OCI-LY7 (cell line): ENCODE data around the gene ID3. TPM values are rescaled to one million over a fixed set of nuclear protein-coding genes. Genes with fewer than 3 reads are reported as not detected.

Source experiments
- BruUV-seq: library from RNA; stranded (reverse); fragments of 400-500 nt; replicated peaks from 2 replicates; lab custom pipeline; 2021; lab: Mats Ljungman, UMichigan
- CTCF ChIA-PET: fragments of 300-600 bp; sonication (Branson Sonifier 250); formaldehyde crosslinking; loops from one replicate; lab custom pipeline; 2022; ENCODE audit warnings: antibody characterized with exemption; ENCODE audit not compliant: unreplicated experiment; lab: Charles Lee
- POLR2A ChIA-PET: fragments of 300-600 bp; sonication (Branson Sonifier 250); formaldehyde crosslinking; loops from one replicate; lab custom pipeline; 2022; ENCODE audit warnings: antibody characterized with exemption; lab: Charles Lee
- DNase-seq: peaks from one replicate; pipeline ENCODE4 v3.0.0-alpha.2; 2015; ENCODE audit warnings: low spot score
- H2AFZ ChIP-seq: fragments of 200-600 bp; sonication (generic), shearing (Covaris generic); 2 replicates; pipeline ENCODE4 v1.6.1; 2014; ENCODE audit warnings: mild to moderate bottlenecking, antibody characterized with exemption, low read length, moderate library complexity
- H3K27ac ChIP-seq: fragments of 200-600 bp; sonication (generic); 2 replicates; pipeline ENCODE4 v1.5.1; 2014; ENCODE audit warnings: mixed run types, low read depth, mild to moderate bottlenecking, moderate library complexity, low read length, inconsistent platforms; ENCODE audit not compliant: poor library complexity, severe bottlenecking
- H3K36me3 ChIP-seq: fragments of 200-600 bp; sonication (generic); 2 replicates; pipeline ENCODE4 v1.6.1; 2014; ENCODE audit warnings: mild to moderate bottlenecking, antibody characterized with exemption, low read length, moderate library complexity, mixed read lengths; ENCODE audit not compliant: insufficient read depth
- H3K4me1 ChIP-seq: fragments of 200-600 bp; sonication (generic); 2 replicates; pipeline ENCODE4 v1.5.1; 2014; ENCODE audit warnings: mild to moderate bottlenecking, low read length; ENCODE audit not compliant: insufficient read depth, poor library complexity, severe bottlenecking
- H3K4me2 ChIP-seq: fragments of 200-600 bp; sonication (generic); 2 replicates; pipeline ENCODE4 v1.6.1; 2014; ENCODE audit warnings: mild to moderate bottlenecking, low read length
- H3K4me3 ChIP-seq: fragments of 200-600 bp; sonication (generic); 2 replicates; pipeline ENCODE4 v1.5.1; 2014; ENCODE audit warnings: mild to moderate bottlenecking, low read depth, low read length; ENCODE audit not compliant: poor library complexity, severe bottlenecking
- H3K79me2 ChIP-seq: fragments of 200-600 bp; sonication (generic); 2 replicates; pipeline ENCODE4 v1.6.1; 2016; ENCODE audit warnings: low read depth, mild to moderate bottlenecking, low read length, moderate library complexity, mixed read lengths; ENCODE audit not compliant: insufficient read depth
- H3K9me2 ChIP-seq: fragments of 200-600 bp; sonication (generic); 2 replicates; pipeline ENCODE4 v1.6.1; 2016; ENCODE audit warnings: mild to moderate bottlenecking, low read length, mixed read lengths; ENCODE audit not compliant: insufficient read depth
- H3K9me3 ChIP-seq: fragments of 200-600 bp; sonication (generic); 2 replicates; pipeline ENCODE4 v1.6.1; 2014; ENCODE audit warnings: mild to moderate bottlenecking, mixed run types, low read length, mixed read lengths
- H4K20me1 ChIP-seq: fragments of 200-600 bp; sonication (generic); 2 replicates; pipeline ENCODE4 v1.6.1; 2014; ENCODE audit warnings: mild to moderate bottlenecking, antibody characterized with exemption, low read length, moderate library complexity, mixed read lengths; ENCODE audit not compliant: insufficient read depth
- CTCF ChIP-seq: fragments of 200-600 bp; sonication (generic); conservative IDR thresholded peaks from 2 replicates; pipeline ENCODE4 v1.5.1; 2014; ENCODE audit warnings: mild to moderate bottlenecking, antibody characterized with exemption, low read length, moderate library complexity, mixed read lengths
- EZH2phosphoT487 ChIP-seq: fragments of 200-600 bp; sonication (generic); IDR thresholded peaks from 2 replicates; pipeline ENCODE4 v1.6.1; 2018; ENCODE audit warnings: low read depth, borderline replicate concordance, mild to moderate bottlenecking, mixed run types, antibody characterized with exemption, low read length, moderate library complexity, mixed read lengths
- intact Hi-C: fragments of 100-400 bp; cut with micrococcal nuclease; formaldehyde crosslinking; loops from one replicate; pipeline ENCODE4 v1.10.0; 2022; ENCODE audit not compliant: unreplicated experiment
- total RNA-seq, 2 experiments: library from RNA; depleted of rRNA in 1 of 2; stranded (reverse); fragments of >200 nt in 1 of 2; shearing (Covaris generic) in 1 of 2; gene quantifications; 2 replicates each; pipeline ENCODE4 v1.2.3, GENCODE V29; 2014 to 2022

Gene ID3
- total RNA-seq, 2 experiments from 2014 or later, result 629 to 1,658 TPM

GRCh38 chr1:23597635-23598388 is 38.5 kb upstream of the ID3 start:
- BruUV-seq, result no TSS peak
- Histone ChIP-seq H3K27ac (peak overlapping the region; percentile 94), H3K36me3 (no peaks in the 10 kb centered on the region), H3K9me3 (no peaks in the 10 kb centered on the region), H4K20me1 (no peaks in the 10 kb centered on the region), H2AFZ (no peak overlapping the region), H3K9me2 (no peaks in the 10 kb centered on the region), H3K79me2 (peaks cover 15% of the 10 kb centered on the region; the same call in 1 of the 2 replicates), H3K4me2 (peak overlapping the region; percentile 88), H3K4me1 (peaks cover 100% of the 10 kb centered on the region), H3K4me3 (peak overlapping the region; percentile 53)
- POLR2A ChIA-PET, result interaction anchor here (0.6 to 13.7 kb wide), 15 partner anchors 10 to 96 kb away, joined by 3 to 186 read pairs (median 6); partner anchors contain the start of gene ID3
- no peak for DNase-seq
- CTCF ChIA-PET, result interaction anchor here (1.3 to 1.6 kb wide), 3 partner anchors 21 to 24 kb away, joined by 3 to 9 read pairs (median 4); no protein-coding TSS in a partner anchor
- TF ChIP-seq EZH2phosphoT487 (no peak), CTCF (no peak)
- intact Hi-C loops, result no loop called here

GRCh38 chr1:23596382-23597358 is 37.4 kb upstream of the ID3 start:
- ChIA-PET CTCF (interaction anchor here (0.6 to 1.3 kb wide), 3 partner anchors 20 to 153 kb away, joined by 3 to 5 read pairs (median 3); no protein-coding TSS in a partner anchor), POLR2A (interaction anchor here (0.6 to 13.7 kb wide), 12 partner anchors 11 to 70 kb away, joined by 3 to 186 read pairs (median 8); partner anchors contain the start of gene ID3)
- H3K4me2 ChIP-seq, result peak overlapping the region; percentile 88

More at GRCh38 chr1:23596382-23597358, 37.4 kb upstream of the ID3 start:
- Histone ChIP-seq H3K79me2 (peaks cover 15% of the 10 kb centered on the region; the same call in 1 of the 2 replicates), H2AFZ (no peak overlapping the region), H3K9me2 (no peaks in the 10 kb centered on the region), H3K27ac (peak overlapping the region; percentile 94), H4K20me1 (no peaks in the 10 kb centered on the region), H3K9me3 (no peaks in the 10 kb centered on the region), H3K36me3 (no peaks in the 10 kb centered on the region), H3K4me3 (no peak overlapping the region), H3K4me1 (peaks cover 100% of the 10 kb centered on the region)
- no peak; the same call in 1 of the 2 replicates for TF ChIP-seq CTCF
- DNase-seq, result no peak
- intact Hi-C loops, result no loop called here
- BruUV-seq, result no TSS peak
